ENCODE data around the gene PTK6.

Gene PTK6

DNA sequence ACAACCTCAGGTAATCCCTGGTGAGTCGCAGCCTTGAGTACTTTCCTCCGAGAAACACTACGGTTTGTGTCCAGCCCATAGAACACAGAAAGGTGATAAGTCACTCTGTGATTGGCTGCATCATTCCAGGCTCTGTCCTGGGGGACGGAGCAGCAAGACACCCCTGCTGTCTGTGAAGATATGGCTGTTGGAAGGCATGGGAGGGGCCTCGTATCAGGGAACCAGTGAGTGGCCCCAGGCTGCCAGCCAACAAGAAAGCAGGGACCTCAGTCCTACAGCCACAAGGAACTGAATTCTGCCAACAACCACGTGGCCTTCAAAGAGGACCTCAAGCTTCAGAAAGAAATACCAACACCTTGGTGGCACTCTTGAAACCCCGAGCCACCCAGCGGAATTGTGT, 31.9 kb downstream of the PTK6 start:
- TF ChIP-seq, protein P1, sequence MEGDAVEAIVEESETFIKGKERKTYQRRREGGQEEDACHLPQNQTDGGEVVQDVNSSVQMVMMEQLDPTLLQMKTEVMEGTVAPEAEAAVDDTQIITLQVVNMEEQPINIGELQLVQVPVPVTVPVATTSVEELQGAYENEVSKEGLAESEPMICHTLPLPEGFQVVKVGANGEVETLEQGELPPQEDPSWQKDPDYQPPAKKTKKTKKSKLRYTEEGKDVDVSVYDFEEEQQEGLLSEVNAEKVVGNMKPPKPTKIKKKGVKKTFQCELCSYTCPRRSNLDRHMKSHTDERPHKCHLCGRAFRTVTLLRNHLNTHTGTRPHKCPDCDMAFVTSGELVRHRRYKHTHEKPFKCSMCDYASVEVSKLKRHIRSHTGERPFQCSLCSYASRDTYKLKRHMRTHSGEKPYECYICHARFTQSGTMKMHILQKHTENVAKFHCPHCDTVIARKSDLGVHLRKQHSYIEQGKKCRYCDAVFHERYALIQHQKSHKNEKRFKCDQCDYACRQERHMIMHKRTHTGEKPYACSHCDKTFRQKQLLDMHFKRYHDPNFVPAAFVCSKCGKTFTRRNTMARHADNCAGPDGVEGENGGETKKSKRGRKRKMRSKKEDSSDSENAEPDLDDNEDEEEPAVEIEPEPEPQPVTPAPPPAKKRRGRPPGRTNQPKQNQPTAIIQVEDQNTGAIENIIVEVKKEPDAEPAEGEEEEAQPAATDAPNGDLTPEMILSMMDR (IDR thresholded peaks at IDR 0.05; ENCODE audit: insufficient read depth, low read length, poor library complexity, severe bottlenecking) = no peak
- Histone ChIP-seq H3K4me3 (replicated peaks; ENCODE audit: low read depth, low read length) (no peak overlapping the region), H3K36me3 (ENCODE audit: control insufficient read depth, insufficient read depth, low read length) (no peaks in the 10 kb centered on the region), H3K27me3 (replicated peaks; ENCODE audit: control insufficient read depth, insufficient read depth, low read length) (no peaks in the 10 kb centered on the region)
- no peak for DNase-seq (ENCODE audit: extremely low read depth, insufficient read length)

DNA sequence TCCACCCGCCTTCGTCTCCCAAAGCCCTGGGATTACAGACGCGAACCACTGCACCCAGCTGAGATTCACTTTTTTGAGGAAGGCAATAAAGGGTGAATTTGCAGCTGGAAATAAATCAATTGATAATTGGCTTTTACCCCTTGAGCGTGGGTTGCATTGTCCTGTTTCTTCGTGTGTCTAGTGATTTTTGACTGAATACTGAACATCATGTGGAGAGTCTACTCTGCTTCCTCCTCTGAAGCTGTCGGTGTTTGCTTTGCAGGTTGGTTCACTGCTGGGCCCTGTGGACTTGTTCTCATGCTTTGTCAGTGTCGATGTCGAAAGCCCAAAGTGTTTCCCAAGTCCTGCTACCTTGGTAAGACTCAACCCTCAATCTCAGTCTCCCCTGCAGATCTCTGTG, 32.5 kb downstream of the PTK6 start:
- DNase-seq (ENCODE audit: extremely low read depth, insufficient read length) = no peak
- Histone ChIP-seq H3K36me3 (ENCODE audit: control insufficient read depth, insufficient read depth, low read length) (no peaks in the 10 kb centered on the region), H3K27me3 (replicated peaks; ENCODE audit: control insufficient read depth, insufficient read depth, low read length) (no peaks in the 10 kb centered on the region), H3K4me3 (replicated peaks; ENCODE audit: low read depth, low read length) (no peak overlapping the region)
- TF ChIP-seq, protein P1 (IDR thresholded peaks at IDR 0.05; ENCODE audit: insufficient read depth, low read length, poor library complexity, severe bottlenecking) = no peak

DNA sequence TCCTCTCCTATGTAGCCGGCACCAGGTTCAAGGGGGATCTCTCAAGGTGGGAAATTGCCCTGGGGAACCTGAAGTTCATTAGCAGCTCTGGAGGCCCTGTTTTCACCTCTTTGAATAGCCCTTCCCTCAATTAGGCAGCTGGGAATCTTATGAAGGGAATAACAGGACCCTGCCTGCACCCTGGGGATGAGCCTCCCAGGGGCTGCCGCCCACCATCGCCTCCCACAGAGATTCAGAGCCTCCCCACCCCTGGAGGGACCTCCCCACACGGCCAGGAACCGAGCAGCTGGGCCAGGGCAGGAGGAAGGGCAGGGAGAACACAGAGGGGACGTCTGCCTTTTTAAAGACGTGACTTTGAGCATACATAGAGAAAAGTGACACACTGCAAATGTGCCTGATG, 33.7 kb downstream of the PTK6 start:
- TF ChIP-seq, protein P1 (IDR thresholded peaks at IDR 0.05; ENCODE audit: insufficient read depth, low read length, poor library complexity, severe bottlenecking) = no peak
- Histone ChIP-seq H3K36me3 (ENCODE audit: control insufficient read depth, insufficient read depth, low read length) (no peaks in the 10 kb centered on the region), H3K4me3 (replicated peaks; ENCODE audit: low read depth, low read length) (no peak overlapping the region), H3K27me3 (replicated peaks; ENCODE audit: control insufficient read depth, insufficient read depth, low read length) (no peaks in the 10 kb centered on the region)
- DNase-seq (ENCODE audit: extremely low read depth, insufficient read length) = no peak

DNA sequence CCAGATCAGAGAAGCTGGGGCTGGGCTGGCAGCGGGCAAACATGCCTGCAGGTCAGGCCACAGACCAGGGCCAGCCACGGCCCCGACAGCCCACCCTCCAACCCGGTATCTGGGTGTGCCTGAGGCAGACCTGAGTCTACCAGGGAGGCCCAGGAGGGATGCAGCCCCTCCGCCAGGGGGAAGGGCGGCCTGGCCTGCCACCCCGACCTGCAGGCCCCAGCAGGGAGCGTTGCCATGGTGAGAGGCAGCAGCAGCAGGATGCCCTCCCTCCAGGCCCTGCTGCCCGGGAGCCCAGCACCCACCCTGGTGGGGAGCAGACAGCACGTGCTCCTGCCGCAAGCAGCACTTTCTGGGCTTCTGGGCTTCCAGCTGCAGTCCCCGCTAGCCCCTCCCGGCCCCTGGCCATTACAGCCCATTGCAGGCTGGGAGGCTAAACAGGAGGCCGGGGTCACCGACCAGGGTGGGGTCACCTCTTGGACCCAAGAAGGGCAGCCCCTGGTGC, 34.5 kb downstream of the PTK6 start:
- DNase-seq (ENCODE audit: extremely low read depth, insufficient read length) = no peak
- TF ChIP-seq, protein P1 (IDR thresholded peaks at IDR 0.05; ENCODE audit: insufficient read depth, low read length, poor library complexity, severe bottlenecking) = no peak
- Histone ChIP-seq H3K36me3 (ENCODE audit: control insufficient read depth, insufficient read depth, low read length) (no peaks in the 10 kb centered on the region), H3K27me3 (replicated peaks; ENCODE audit: control insufficient read depth, insufficient read depth, low read length) (no peaks in the 10 kb centered on the region; the same call in 1 of the 2 replicates), H3K4me3 (replicated peaks; ENCODE audit: low read depth, low read length) (no peak overlapping the region)

DNA sequence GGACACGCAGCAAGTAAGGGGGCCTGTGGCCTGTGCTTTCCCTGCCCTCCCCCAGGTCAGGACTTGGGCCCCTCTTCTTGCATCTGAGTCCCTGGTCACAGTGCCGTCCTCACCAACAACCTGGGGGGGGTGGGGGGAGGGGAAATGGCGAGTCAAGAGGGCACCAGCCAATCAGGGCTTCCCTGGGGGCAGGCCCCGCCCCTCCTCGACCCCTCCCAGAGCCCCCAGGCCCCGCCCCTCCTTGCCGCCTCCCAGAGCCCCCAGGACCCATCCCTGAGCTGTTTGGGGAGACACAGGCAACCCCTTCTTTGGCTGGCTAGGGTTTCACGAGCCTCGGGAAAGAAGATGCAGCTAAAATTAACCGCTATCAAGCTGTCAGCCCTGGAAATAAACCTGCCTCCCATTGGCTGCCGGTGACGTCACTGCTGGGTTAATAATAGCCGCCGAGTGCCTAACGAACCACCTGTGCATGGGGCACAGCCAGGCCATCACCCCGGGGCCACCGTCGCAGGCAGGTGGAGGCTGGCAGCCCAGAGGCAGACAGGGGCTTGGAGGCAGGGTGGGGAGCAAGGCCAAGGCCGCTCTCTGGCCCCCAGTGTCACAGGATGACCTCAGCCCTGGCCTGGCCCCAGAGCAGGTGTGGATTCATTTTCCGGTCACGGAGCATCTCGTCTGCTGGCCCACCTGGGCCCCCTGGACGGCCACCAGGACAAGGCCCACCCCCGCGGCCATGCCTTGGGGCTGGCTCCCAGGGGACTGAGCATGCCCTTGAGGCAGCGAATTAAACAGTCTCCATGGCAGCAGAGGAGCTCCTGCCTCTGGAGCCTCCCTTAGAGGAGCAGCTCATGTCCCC, 35.1 kb downstream of the PTK6 start:
- no peak overlapping the region for H3K4me3 ChIP-seq (replicated peaks; ENCODE audit: low read depth, low read length)
- no peak for DNase-seq (ENCODE audit: extremely low read depth, insufficient read length)
- no peaks in the 10 kb centered on the region for H3K36me3 ChIP-seq (ENCODE audit: control insufficient read depth, insufficient read depth, low read length)
- TF ChIP-seq, protein P1 (IDR thresholded peaks at IDR 0.05; ENCODE audit: insufficient read depth, low read length, poor library complexity, severe bottlenecking) = no peak
- no peaks in the 10 kb centered on the region; the same call in 1 of the 2 replicates for H3K27me3 ChIP-seq (replicated peaks; ENCODE audit: control insufficient read depth, insufficient read depth, low read length)

All from GM06990 (cell line).